Astrocyte of the cerebellum (primary cell): ENCODE results near the gene OLFM2.

Source experiments
- DNase-seq: peaks from one replicate; pipeline ENCODE4 v3.0.0-alpha.2; 2011; ENCODE audit warnings: low read depth
- H3K4me3 ChIP-seq: 2 replicates; pipeline ENCODE4 v1.5.1; 2011; ENCODE audit warnings: mild to moderate bottlenecking, low read depth, low read length, moderate library complexity
- CTCF ChIP-seq: IDR thresholded peaks from 2 replicates; pipeline ENCODE4 v1.5.1; 2012; ENCODE audit warnings: low read length, low read depth, moderate library complexity, mild to moderate bottlenecking; ENCODE audit errors: missing control alignments
- in situ Hi-C: cut with HindIII; loops from 2 replicates; pipeline ENCODE4 v1.10.0; 2017; ENCODE audit warnings: low sequenced_read_pairs

OLFM2 gene

DNA sequence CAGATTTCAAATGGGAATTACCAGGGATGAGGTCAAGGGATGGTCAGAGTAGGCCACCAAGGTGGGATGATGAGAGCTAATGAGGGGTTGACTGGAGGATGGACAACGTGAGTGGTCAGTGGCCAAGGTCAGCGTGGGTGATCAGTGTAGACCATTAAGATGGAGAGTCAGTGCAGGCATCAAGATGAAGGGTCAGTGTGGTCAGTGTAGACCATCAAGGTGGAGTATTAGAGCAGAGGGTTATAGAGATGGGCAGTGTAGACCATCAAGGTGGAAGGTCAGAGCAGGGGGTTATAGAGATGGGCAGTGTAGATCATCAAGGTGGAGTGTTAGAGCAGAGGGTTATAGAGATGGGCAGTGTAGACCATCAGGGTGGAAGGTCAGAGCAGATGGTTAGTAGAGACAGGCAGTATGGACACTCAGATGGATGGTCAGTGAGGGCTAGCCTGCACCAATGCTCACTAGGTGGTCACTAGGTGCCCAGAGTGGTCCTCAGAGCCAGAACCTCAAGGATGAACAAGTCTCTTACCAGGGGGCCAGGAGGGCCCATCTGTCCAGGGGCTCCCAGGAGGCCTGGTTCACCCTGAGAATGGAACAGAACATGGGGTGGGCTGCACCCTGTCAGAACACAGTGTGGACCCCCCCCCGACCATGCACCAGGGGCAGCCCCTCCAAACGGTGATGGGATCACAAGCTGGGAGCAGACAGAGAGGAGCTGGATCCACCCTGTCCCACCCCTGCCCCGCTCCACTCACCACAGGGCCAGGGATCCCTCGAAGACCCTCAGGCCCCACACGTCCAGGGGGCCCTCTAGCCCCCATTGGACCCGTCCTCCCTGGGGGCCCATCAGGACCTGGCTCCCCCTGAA lies 32.7 kb upstream of the OLFM2 start:
- TF ChIP-seq CTCF = no peak
- no peak for DNase-seq
- in situ Hi-C loops = no loop called here
- no peak overlapping the region for H3K4me3 ChIP-seq

DNA sequence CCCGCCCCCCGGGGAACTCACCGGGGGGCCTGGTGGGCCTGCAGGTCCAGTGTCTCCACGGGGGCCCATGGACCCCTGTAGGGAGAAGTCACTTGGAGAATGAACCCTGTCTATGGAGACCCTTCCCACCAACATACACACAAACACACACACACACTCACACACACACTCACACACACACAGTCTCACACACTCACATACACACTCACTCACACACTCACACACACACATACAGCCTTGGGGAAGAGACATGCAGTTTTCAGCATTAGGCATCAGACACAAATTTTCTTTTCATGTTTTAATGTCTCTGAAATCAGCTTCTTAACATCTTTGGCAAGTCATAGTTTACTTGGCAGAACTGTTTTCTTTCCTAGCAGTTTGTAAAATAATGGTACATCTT lies 31.0 kb upstream of the OLFM2 start:
- TF ChIP-seq CTCF = no peak
- no peak overlapping the region for H3K4me3 ChIP-seq
- in situ Hi-C loops = no loop called here
- no peak for DNase-seq

GRCh38 chr19:9966448-9966847 lies 30.1 kb upstream of the OLFM2 start:
- in situ Hi-C loops = no loop called here
- no peak for TF ChIP-seq CTCF
- no peak for DNase-seq
- H3K4me3 ChIP-seq = no peak overlapping the region

DNA sequence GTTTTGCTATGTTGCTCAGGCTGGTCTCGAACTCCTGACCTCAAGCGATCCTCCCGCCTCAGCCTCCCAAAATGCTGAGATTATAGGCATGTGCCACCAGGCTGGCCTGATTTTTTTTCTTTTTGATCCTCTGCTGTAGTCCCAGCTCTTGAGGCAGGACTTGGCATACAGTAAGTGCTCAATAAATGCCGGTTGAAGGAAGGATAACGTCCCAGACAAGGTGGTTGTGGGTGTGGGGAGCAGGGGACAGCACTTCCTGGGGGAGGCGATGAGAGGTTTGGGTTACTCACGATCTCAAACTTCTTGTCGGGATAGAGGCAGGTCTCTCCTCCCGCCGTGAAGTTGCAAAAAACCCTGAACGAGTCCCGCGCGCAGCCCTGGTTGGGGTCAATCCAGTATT lies 29.7 kb upstream of the OLFM2 start:
- H3K4me3 ChIP-seq = no peak overlapping the region
- no peak for DNase-seq
- in situ Hi-C loops = no loop called here
- TF ChIP-seq CTCF = no peak

GRCh38 chr19:9962623-9963290 lies 26.4 kb upstream of the OLFM2 start:
- in situ Hi-C loops = no loop called here
- no peak for DNase-seq
- H3K4me3 ChIP-seq = no peak overlapping the region
- TF ChIP-seq CTCF = no peak

GRCh38 chr19:9961103-9961502 lies 24.8 kb upstream of the OLFM2 start:
- no peak overlapping the region for H3K4me3 ChIP-seq
- DNase-seq = no peak
- in situ Hi-C loops = no loop called here
- no peak for TF ChIP-seq CTCF
